GM23248 (cell line): ENCODE results near the gene CCHCR1. TPM values are rescaled to one million over a fixed set of nuclear protein-coding genes. Genes with fewer than 3 reads are reported as not detected.
"Not testable (repeated sequence)": the region's sequence is repeated elsewhere in the genome, so short reads cannot be mapped to it uniquely, and the experiment has no call there.

Experiments
- DNase-seq: peaks from one replicate; pipeline ENCODE4 v3.0.0-alpha.2; 2015
- H2AFZ ChIP-seq: fragments of 200-600 bp; sonication (generic); 2 replicates; pipeline ENCODE4 v1.6.1; 2016; ENCODE audit warnings: antibody characterized with exemption
- H3F3A ChIP-seq: fragments of 200-600 bp; sonication (generic); 2 replicates; pipeline ENCODE4 v1.6.1; 2016; ENCODE audit warnings: mild to moderate bottlenecking, antibody characterized with exemption, mixed run types; ENCODE audit not compliant: insufficient read depth
- H3K27ac ChIP-seq: fragments of 200-600 bp; sonication (generic); 2 replicates; pipeline ENCODE4 v1.5.1; 2016; ENCODE audit warnings: mild to moderate bottlenecking
- H3K27me3 ChIP-seq: fragments of 200-600 bp; sonication (generic); replicated peaks from 2 replicates; pipeline ENCODE4 v1.6.1; 2016; ENCODE audit warnings: mild to moderate bottlenecking; ENCODE audit not compliant: insufficient read depth
- H3K36me3 ChIP-seq: fragments of 200-600 bp; sonication (generic); 2 replicates; pipeline ENCODE4 v1.6.1; 2016; ENCODE audit warnings: low read depth, mild to moderate bottlenecking
- H3K4me1 ChIP-seq: fragments of 200-600 bp; sonication (generic); 2 replicates; pipeline ENCODE4 v1.6.1; 2016; ENCODE audit warnings: mild to moderate bottlenecking; ENCODE audit not compliant: insufficient read depth
- H3K4me2 ChIP-seq: fragments of 200-600 bp; sonication (generic); one replicate; pipeline ENCODE4 v1.6.1; 2016; ENCODE audit warnings: mild to moderate bottlenecking; ENCODE audit not compliant: unreplicated experiment
- H3K4me3 ChIP-seq: fragments of 200-600 bp; sonication (generic); 2 replicates; pipeline ENCODE4 v1.5.1; 2016; ENCODE audit warnings: mild to moderate bottlenecking
- H3K79me2 ChIP-seq: fragments of 200-600 bp; sonication (generic); 2 replicates; pipeline ENCODE4 v1.6.1; 2016; ENCODE audit warnings: mild to moderate bottlenecking; ENCODE audit not compliant: insufficient read depth
- H3K9ac ChIP-seq: fragments of 200-600 bp; sonication (generic); 2 replicates; pipeline ENCODE4 v1.6.1; 2016; ENCODE audit warnings: mild to moderate bottlenecking
- H3K9me2 ChIP-seq: fragments of 200-600 bp; sonication (generic); 2 replicates; pipeline ENCODE4 v1.6.1; 2016; ENCODE audit warnings: mixed run types, mild to moderate bottlenecking, moderate library complexity; ENCODE audit not compliant: insufficient read depth
- H3K9me3 ChIP-seq: fragments of 200-600 bp; sonication (generic); one replicate; pipeline ENCODE4 v1.6.1; 2017; ENCODE audit warnings: low read depth
- H4K20me1 ChIP-seq: fragments of 200-600 bp; sonication (generic); 2 replicates; pipeline ENCODE4 v1.6.0; 2016; ENCODE audit not compliant: insufficient read depth
- EZH2 ChIP-seq: fragments of 200-600 bp; sonication (generic); IDR thresholded peaks from 2 replicates; pipeline ENCODE4 v1.6.1; 2018; ENCODE audit warnings: antibody characterized with exemption, mild to moderate bottlenecking; ENCODE audit not compliant: insufficient read depth, poor library complexity, severe bottlenecking
- EZH2phosphoT487 ChIP-seq: fragments of 200-600 bp; sonication (generic); IDR thresholded peaks from 2 replicates; pipeline ENCODE4 v1.6.1; 2018; ENCODE audit warnings: antibody characterized with exemption, moderate library complexity, mild to moderate bottlenecking, low read depth; ENCODE audit not compliant: insufficient read depth
- WGBS, 2 experiments: methylation state at CpG; one replicate each; pipeline ENCODE4 v1.1.6; 2015 to 2017; ENCODE audit warnings: low lambda C conversion rate in 2 of 2, low coverage in 1 of 2; ENCODE audit errors: missing lambda C conversion rate in 2 of 2; 5-methylcytosine and 5-hydroxymethylcytosine counted together
- in situ Hi-C: fragments of 300-500 bp; cut with MboI; formaldehyde crosslinking; loops from 2 replicates; pipeline ENCODE4 v1.15.0; 2020
- polyA plus RNA-seq: library from polyadenylated mRNA; unstranded; fragments of >200 nt; fragmentation: Nextera tagmentation; extraction: Ambion mirVana; gene quantifications from 2 replicates; pipeline ENCODE4 v1.2.1, GENCODE V29; 2016
- total RNA-seq: library from RNA; depleted of rRNA; stranded (reverse); fragments of >200 nt; shearing (Covaris generic); gene quantifications from 2 replicates; pipeline ENCODE4 v1.2.3, GENCODE V29; 2014

The CCHCR1 gene
- total and polyA plus RNA-seq, 2 experiments from 2014 or later = 13.2 to 13.5 TPM

DNA sequence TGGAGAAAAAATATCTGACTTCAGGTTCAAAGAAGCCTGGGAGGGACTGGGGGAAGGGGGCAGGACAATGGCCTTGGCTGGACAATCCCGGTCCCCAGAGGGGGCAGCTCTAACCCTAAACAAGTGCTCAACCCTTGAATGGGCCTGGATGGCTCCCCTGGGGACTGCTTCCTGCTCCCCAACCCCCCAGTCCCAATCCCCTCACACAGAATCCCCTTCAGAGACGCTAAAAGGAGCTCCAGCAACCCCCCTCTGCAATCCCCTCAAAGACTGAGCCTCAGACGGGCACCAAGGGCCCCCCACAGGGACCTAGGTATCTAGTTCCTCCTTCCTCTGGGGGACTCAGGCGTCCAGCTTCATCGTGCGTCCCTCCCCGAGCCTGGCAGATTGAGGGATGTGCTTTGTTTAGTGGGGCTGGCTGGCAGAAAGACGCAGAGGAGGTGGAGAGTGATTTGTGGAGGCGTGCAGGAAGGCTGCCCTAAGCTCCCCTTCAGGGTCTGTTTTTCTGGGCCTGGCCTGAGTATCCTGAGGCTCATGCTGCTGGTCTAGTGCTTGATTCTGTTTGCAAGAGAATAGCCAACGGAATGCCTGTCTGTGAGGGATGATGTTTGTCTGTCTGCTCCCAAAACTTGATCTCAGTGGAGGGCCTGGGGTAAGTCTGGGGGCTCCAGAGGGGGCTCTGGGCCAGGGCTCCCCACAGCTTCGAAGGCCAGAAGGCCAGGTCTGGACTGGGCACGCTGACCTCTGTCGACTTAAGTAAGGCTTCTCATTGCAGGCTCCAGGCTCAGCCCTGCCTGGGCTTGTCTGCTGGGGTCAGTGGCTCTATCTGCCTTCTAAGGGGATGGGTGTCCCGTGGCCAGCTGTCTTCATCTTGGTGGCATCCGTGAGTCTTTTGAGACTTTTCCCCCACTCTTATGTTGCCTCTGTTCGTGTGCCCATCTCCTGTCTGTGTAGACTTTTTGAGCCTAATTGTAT, 14.6 kb upstream of the CCHCR1 start:
- DNase-seq = no peak
- no peak overlapping the region for H3K27ac ChIP-seq
- 66 to 76% methylated on average over 15 to 16 of the region's 16 CpGs for WGBS, 2 experiments
- in situ Hi-C loops = no loop called here
- no peaks in the 10 kb centered on the region for H3K9me3 ChIP-seq
- H3K9ac ChIP-seq = no peak overlapping the region
- no peaks in the 10 kb centered on the region for H4K20me1 ChIP-seq
- H3K4me2 ChIP-seq = no peak overlapping the region
- H3F3A ChIP-seq = peaks cover 18% of the 10 kb centered on the region; the same call in 1 of the 2 replicates
- no peak overlapping the region for H2AFZ ChIP-seq
- no peaks in the 10 kb centered on the region for H3K36me3 ChIP-seq
- TF ChIP-seq EZH2 (no peak), EZH2phosphoT487 (no peak)
- no peak overlapping the region for H3K4me3 ChIP-seq
- no peaks in the 10 kb centered on the region for H3K79me2 ChIP-seq
- no peaks in the 10 kb centered on the region for H3K27me3 ChIP-seq
- no peaks in the 10 kb centered on the region for H3K9me2 ChIP-seq
- H3K4me1 ChIP-seq = peaks cover 13% of the 10 kb centered on the region

DNA sequence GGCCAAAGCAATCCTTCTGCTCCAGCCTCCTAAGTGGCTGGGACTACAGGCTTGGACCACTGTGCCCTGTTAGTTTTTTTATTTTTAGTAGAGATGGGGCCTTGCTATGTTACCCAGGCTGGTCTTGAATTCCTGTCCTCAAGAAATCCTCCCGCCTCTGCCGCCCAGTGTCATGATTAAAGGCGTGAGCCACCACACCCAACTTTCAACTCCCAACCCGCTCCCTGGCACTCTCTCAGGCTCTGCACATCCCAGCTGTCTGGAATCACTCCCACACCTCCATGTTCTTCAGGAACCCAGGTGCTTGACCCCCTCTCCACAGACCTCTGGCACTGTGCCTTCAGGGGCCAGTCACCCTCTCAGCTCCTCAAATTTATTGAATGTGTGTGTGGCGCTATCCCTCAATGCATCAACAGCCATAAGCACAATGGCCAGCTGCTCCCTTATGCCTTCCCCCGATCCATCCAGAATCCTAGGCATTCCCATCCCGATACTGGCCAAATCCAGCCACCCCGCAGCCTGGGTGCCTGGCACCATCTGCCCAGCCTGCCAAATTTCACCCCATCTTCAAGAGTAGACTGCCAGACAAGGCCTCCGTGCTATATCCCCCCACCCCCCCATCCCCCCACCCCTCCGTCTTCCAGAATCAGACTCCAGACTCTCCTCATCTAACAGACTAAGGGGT, 13.5 kb upstream of the CCHCR1 start:
- WGBS, 2 experiments = 79% methylated on average over 8 to 10 of the region's 10 CpGs
- Histone ChIP-seq H3K9me2 (no peaks in the 10 kb centered on the region), H4K20me1 (no peaks in the 10 kb centered on the region), H3K36me3 (no peaks in the 10 kb centered on the region), H3K9me3 (no peaks in the 10 kb centered on the region), H3K4me3 (no peak overlapping the region), H3K9ac (no peak overlapping the region), H3K4me1 (peaks cover 6% of the 10 kb centered on the region), H3F3A (peaks cover 13% of the 10 kb centered on the region; the same call in 1 of the 2 replicates), H3K27me3 (no peaks in the 10 kb centered on the region), H2AFZ (no peak overlapping the region), H3K79me2 (no peaks in the 10 kb centered on the region), H3K27ac (no peak overlapping the region), H3K4me2 (no peak overlapping the region)
- TF ChIP-seq EZH2phosphoT487 (no peak), EZH2 (no peak)
- no peak for DNase-seq
- in situ Hi-C loops = no loop called here

DNA sequence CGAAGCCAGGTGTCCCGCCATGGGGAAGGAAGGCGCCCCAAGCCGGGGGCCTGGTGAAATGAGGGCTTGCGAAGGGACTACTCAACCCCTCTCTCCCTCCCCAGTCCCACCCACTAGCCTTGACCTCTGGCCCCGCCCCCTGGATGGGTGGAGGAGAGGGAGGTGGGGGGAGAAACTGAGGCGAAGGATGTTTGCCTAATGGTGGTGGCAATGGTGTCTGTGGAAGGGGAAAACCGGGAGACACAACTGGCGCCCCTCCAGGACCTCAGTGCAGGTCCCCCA, 12.9 kb upstream of the CCHCR1 start, which contains the start of gene POU5F1:
Gene POU5F1, minus strand, starts transcription at position 83 of the 282 bp plus-strand sequence. Its CDS starts 62 bp downstream, at position 21.
- Histone ChIP-seq H3K9me3 (no peaks in the 10 kb centered on the region), H3K36me3 (no peaks in the 10 kb centered on the region), H3K9me2 (no peaks in the 10 kb centered on the region), H3K4me1 (peaks cover under 1% of the 10 kb centered on the region; the same call in 1 of the 2 replicates), H3K4me3 (no peak within 1 kb of the TSS), H3K79me2 (no peaks in the 10 kb centered on the region), H3K4me2 (no peak within 1 kb of the TSS), H3K27me3 (no peaks in the 10 kb centered on the region), H3F3A (peaks cover 7% of the 10 kb centered on the region; the same call in 1 of the 2 replicates), H4K20me1 (no peaks in the 10 kb centered on the region), H2AFZ (no peak within 1 kb of the TSS), H3K9ac (no peak within 1 kb of the TSS), H3K27ac (no peak within 1 kb of the TSS)
- WGBS, 2 experiments = 56 to 63% methylated on average over 4 to 9 of the region's 9 CpGs
- in situ Hi-C loops = no loop called here
- no peak for TF ChIP-seq EZH2phosphoT487
- no peak for TF ChIP-seq EZH2
- DNase-seq = no peak

DNA sequence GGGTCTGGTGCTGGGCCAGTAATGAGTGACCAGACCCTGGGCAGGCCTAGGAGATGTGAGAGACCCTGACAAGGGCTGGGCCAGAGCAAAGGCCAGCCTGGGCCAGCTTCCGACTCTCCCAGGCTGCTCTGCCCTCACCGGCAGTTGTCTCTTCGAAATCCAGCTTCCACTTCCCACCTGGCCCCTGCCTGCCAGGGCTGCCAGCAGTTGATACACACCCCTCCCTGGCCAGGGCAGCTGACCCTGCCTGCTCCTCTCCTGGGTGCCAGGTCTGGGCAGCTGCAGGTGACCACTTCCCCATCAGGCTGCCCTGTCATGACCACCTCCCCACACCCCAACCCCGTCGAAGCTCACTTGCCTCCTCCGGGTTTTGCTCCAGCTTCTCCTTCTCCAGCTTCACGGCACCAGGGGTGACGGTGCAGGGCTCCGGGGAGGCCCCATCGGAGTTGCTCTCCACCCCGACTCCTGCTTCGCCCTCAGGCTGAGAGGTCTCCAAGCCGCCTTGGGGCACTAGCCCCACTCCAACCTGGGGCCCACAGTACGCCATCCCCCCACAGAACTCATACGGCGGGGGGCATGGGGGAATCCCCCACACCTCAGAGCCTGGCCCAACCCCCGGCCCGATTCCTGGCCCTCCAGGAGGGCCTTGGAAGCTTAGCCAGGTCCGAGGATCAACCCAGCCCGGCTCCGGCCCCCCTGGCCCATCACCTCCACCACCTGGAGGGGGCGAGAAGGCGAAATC, 12.4 kb upstream of the CCHCR1 start:
- H3K79me2 ChIP-seq, H3K27ac ChIP-seq, H3F3A ChIP-seq, H3K4me1 ChIP-seq, H3K27me3 ChIP-seq, DNase-seq, in situ Hi-C loops, H3K9ac ChIP-seq, H3K36me3 ChIP-seq, H3K9me3 ChIP-seq, H3K9me2 ChIP-seq, H3K4me3 ChIP-seq, H4K20me1 ChIP-seq, H2AFZ ChIP-seq, H3K4me2 ChIP-seq: not testable (repeated sequence)
- 57% methylated on average over 19 to 22 of the region's 23 CpGs for WGBS, 2 experiments
